Mucosa of rectum (tissue), 2 donors: ENCODE data around the gene SH3GL3.

Experiments used
- H3K27ac ChIP-seq, 2 donors: one replicate each; pipeline ENCODE4 v1.7.0; 2013; ENCODE audit warnings: inconsistent platforms in 2 of 2, low read depth in 2 of 2, low read length in 2 of 2
- H3K27me3 ChIP-seq, 2 donors: one replicate each; pipeline ENCODE4 v1.7.0; 2013; ENCODE audit warnings: low read length in 2 of 2; ENCODE audit not compliant: control insufficient read depth in 2 of 2, insufficient read depth in 2 of 2
- H3K36me3 ChIP-seq, 2 donors: one replicate each; pipeline ENCODE4 v1.7.0; 2013; ENCODE audit warnings: low read length in 2 of 2; ENCODE audit not compliant: control insufficient read depth in 2 of 2, insufficient read depth in 2 of 2
- H3K4me1 ChIP-seq, 2 donors: one replicate each; pipeline ENCODE4 v1.7.0; 2013; ENCODE audit warnings: low read length in 2 of 2, mild to moderate bottlenecking in 1 of 2; ENCODE audit not compliant: control insufficient read depth in 2 of 2, insufficient read depth in 2 of 2
- H3K4me3 ChIP-seq, 2 donors: one replicate each; pipeline ENCODE4 v1.7.0; 2013; ENCODE audit warnings: low read length in 2 of 2
- H3K9ac ChIP-seq, 2 donors: one replicate each; pipeline ENCODE4 v1.7.0; 2013; ENCODE audit warnings: low read length in 2 of 2, low read depth in 1 of 2, mild to moderate bottlenecking in 1 of 2
- H3K9me3 ChIP-seq, 2 donors: one replicate each; pipeline ENCODE4 v1.7.0; 2013; ENCODE audit warnings: low read length in 2 of 2; ENCODE audit not compliant: control insufficient read depth in 2 of 2
- donor health status: healthy.
- donor health status: Normal muscosa, but diverticular disease.

The SH3GL3 gene

DNA sequence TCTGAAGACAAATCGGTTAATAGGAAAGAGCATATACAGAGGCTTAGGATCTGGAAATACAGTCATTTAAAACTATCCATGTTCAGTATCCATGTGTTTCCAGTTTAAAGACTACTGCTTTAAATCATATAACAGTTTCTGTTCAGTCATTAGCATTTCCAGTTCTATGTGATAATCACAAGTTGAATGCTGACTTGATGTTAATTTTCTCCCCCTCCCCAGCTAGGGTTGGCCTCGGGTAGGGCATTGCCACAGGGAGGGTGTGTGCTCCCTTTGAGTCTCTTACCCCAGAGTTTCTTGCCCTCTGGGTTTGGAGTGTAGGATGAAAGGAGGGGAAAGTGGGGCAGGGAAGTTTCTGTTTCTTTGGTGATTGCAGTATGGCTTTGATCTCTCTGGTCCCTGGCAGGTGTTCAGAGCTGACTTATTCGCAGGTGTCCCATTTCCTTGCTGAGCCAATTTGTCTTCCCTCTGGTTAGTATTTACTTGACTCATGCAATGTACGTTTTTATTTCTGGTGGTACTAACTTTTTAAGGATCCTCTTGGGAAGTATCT is 86.3 kb downstream of the SH3GL3 start:
- Histone ChIP-seq H3K4me1 (no peaks in the 10 kb centered on the region), H3K4me3 (no peak overlapping the region), H3K9me3 (peaks cover 0 to 3% of the 10 kb centered on the region in 2 donors), H3K36me3 (no peaks in the 10 kb centered on the region), H3K27me3 (no peaks in the 10 kb centered on the region), H3K27ac (no peak overlapping the region), H3K9ac (no peak overlapping the region)

GRCh38 chr15:83537606-83538005 is 90.5 kb downstream of the SH3GL3 start:
- H3K9ac ChIP-seq, result no peak overlapping the region
- no peak overlapping the region for H3K27ac ChIP-seq
- H3K4me1 ChIP-seq, result no peaks in the 10 kb centered on the region
- H3K4me3 ChIP-seq, result no peak overlapping the region
- no peaks in the 10 kb centered on the region for H3K27me3 ChIP-seq
- H3K36me3 ChIP-seq, result no peaks in the 10 kb centered on the region
- H3K9me3 ChIP-seq, result no peaks in the 10 kb centered on the region

- Histone ChIP-seq H3K27me3 (no peaks in the 10 kb centered on the region), H3K27ac (no peak overlapping the region), H3K9ac (no peak overlapping the region), H3K9me3 (no peaks in the 10 kb centered on the region), H3K4me1 (no peaks in the 10 kb centered on the region), H3K4me3 (no peak overlapping the region), H3K36me3 (no peaks in the 10 kb centered on the region)
Observed at GRCh38 chr15:83538682-83539081, 91.5 kb downstream of the SH3GL3 start.

- Histone ChIP-seq H3K36me3 (no peaks in the 10 kb centered on the region), H3K9me3 (no peaks in the 10 kb centered on the region), H3K4me1 (no peaks in the 10 kb centered on the region), H3K27me3 (no peaks in the 10 kb centered on the region), H3K9ac (no peak overlapping the region), H3K27ac (no peak overlapping the region), H3K4me3 (no peak overlapping the region)
Observed at GRCh38 chr15:83545804-83546511, 98.8 kb downstream of the SH3GL3 start.

DNA sequence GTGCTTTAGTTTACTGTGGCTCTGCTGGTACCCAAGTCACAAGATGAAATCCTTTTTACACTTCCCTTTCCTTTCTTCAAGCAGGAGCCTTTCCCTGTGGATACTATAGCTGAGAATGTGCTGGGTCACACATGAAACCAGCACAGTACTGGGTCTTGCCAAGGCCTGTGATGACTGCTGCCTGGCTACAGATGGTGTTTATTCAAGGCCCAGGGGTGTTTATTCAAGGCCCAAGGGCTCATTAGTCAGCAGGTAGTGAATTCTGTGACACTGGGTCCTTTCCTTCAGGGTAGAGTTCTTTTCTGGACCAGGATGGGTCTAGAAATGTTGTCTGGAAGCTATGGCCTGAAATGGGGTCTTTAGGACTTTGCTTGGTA is 99.4 kb downstream of the SH3GL3 start:
- no peaks in the 10 kb centered on the region for H3K4me1 ChIP-seq
- H3K9ac ChIP-seq, result no peak overlapping the region
- no peaks in the 10 kb centered on the region for H3K27me3 ChIP-seq
- H3K27ac ChIP-seq, result no peak overlapping the region
- no peaks in the 10 kb centered on the region for H3K9me3 ChIP-seq
- H3K4me3 ChIP-seq, result no peak overlapping the region
- H3K36me3 ChIP-seq, result no peaks in the 10 kb centered on the region

DNA sequence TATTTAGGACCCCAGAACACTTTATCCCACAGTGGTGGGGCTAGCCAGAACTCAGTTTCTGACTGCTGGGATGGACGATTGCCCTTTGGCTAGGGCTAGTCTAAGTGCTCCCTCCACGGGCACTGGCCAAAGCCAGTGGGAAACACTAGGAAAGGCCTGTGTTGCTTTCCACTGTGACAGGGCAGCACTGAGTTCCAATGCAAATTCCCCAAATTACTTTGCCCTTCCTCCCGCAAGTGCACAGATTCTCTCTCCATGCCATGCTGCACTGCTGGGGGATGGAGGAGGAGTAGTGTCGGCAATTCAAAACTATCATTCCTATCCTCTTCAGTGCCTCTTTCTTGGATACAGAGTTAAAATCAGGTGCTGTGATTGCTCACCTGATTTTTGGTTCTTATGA is 100.0 kb downstream of the SH3GL3 start:
- no peak overlapping the region for H3K9ac ChIP-seq
- no peaks in the 10 kb centered on the region for H3K9me3 ChIP-seq
- no peaks in the 10 kb centered on the region for H3K36me3 ChIP-seq
- H3K4me1 ChIP-seq, result no peaks in the 10 kb centered on the region
- no peak overlapping the region for H3K27ac ChIP-seq
- no peak overlapping the region for H3K4me3 ChIP-seq
- no peaks in the 10 kb centered on the region for H3K27me3 ChIP-seq

DNA sequence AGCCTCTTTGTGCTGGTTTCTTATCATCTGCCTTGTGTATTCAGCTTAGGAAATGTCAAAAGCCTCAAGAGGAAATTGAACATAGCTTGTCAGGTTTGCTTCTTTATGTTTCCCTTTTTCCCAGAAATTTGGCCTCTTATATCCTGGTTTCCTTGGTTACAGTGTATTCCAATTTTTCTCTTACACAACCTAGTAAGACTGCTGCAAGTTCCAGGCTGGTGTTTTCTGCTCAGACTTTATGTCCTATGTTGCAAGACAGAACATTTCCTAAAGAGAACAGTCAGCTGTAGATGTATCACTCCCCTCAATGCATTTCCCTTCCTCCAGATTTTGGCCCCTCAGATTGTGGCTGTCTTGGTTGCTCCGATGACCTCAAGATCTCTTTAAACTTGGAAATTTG is 102.5 kb downstream of the SH3GL3 start:
- Histone ChIP-seq H3K9me3 (no peaks in the 10 kb centered on the region), H3K27ac (no peak overlapping the region), H3K9ac (no peak overlapping the region), H3K4me1 (no peaks in the 10 kb centered on the region), H3K4me3 (no peak overlapping the region), H3K36me3 (no peaks in the 10 kb centered on the region), H3K27me3 (no peaks in the 10 kb centered on the region)

DNA sequence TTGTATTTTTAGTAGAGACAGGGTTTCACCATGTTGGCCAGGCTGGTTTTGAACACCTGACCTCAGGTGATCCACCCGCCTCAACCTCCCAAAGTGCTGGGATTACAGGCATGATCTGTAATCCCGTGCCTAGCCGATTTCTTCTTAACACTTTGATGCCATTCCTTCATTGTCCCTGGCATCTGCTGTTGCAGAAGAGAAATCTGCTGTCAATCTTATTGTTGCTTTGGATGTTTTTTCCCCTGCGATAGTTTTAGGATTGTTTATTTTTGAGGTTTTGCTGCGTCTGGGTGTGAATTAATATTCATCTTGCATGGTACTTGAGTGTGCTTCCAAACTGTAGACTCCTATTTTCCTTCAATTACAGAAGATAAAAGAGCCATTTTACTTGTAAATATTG is 107.4 kb downstream of the SH3GL3 start:
- Histone ChIP-seq H3K27ac (no peak overlapping the region), H3K36me3 (no peaks in the 10 kb centered on the region), H3K9me3 (no peaks in the 10 kb centered on the region), H3K9ac (no peak overlapping the region), H3K4me1 (no peaks in the 10 kb centered on the region), H3K4me3 (no peak overlapping the region), H3K27me3 (no peaks in the 10 kb centered on the region)

DNA sequence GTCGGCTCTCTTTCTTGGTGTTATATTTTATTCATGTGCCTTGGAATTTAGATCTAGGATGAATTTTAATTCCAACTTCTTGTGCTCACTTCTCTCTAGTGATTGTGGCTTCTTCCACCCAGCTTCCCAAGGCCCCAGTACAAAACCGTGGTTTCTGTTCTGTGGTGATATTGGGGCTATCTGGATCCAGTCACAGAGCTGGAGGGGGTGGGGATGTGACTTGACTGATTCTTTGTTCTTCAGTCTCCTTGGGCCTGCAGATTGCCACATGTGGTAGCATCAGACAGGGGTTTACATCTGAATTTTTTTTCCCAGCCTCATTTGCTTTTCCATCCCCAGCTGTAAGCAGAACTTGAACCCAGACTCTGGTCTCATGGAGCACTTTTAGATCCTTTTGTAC is 108.2 kb downstream of the SH3GL3 start:
- Histone ChIP-seq H3K9me3 (no peaks in the 10 kb centered on the region), H3K9ac (no peak overlapping the region), H3K27ac (no peak overlapping the region), H3K4me1 (no peaks in the 10 kb centered on the region), H3K4me3 (no peak overlapping the region), H3K27me3 (no peaks in the 10 kb centered on the region), H3K36me3 (no peaks in the 10 kb centered on the region)

GRCh38 chr15:83556068-83556467 is 108.9 kb downstream of the SH3GL3 start:
- Histone ChIP-seq H3K9ac (no peak overlapping the region), H3K9me3 (no peaks in the 10 kb centered on the region), H3K36me3 (no peaks in the 10 kb centered on the region), H3K27me3 (no peaks in the 10 kb centered on the region), H3K27ac (no peak overlapping the region), H3K4me3 (no peak overlapping the region), H3K4me1 (no peaks in the 10 kb centered on the region)
